Loucy (cell line): ENCODE measurements around the gene CSPG5.

Experiments
- EZH2phosphoT487 ChIP-seq: fragments of 200-600 bp; IDR thresholded peaks from 2 replicates; pipeline ENCODE4 v1.6.1; 2018; ENCODE audit warnings: antibody characterized with exemption, mild to moderate bottlenecking, moderate library complexity, borderline replicate concordance
- TF ChIP-seq, protein P1 (sequence below): fragments of 200-600 bp; sonication (generic); conservative IDR thresholded peaks from 2 replicates; pipeline ENCODE4 v1.5.1; 2014; ENCODE audit warnings: mild to moderate bottlenecking, antibody characterized with exemption, low read length

DNA sequence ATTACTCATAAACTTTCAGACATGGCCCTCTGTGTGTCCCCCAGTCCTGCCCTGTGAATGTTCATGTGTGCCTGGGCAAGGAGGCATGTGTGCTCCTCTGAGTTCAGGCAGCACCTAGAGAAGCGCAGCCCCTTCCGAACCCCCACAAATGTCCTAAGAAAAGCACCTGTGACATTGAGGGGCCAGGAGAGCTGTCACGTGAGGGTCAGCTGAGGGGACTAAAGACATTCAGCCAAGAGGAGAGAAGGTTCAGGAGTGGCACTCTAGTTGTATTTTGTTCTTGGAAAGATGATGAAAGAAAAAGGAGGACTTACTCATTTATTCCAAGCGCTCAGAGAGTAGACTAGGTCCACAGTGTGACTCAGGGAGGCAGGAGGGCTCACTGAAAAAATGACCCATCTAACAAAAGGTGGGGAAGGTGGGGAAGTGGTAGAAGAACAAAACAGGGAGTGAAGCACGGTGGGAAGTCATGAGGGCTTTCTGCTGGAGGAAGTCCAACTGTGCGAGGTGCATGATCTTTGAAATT is 37.0 kb downstream of the CSPG5 start:
- TF ChIP-seq, protein P1, sequence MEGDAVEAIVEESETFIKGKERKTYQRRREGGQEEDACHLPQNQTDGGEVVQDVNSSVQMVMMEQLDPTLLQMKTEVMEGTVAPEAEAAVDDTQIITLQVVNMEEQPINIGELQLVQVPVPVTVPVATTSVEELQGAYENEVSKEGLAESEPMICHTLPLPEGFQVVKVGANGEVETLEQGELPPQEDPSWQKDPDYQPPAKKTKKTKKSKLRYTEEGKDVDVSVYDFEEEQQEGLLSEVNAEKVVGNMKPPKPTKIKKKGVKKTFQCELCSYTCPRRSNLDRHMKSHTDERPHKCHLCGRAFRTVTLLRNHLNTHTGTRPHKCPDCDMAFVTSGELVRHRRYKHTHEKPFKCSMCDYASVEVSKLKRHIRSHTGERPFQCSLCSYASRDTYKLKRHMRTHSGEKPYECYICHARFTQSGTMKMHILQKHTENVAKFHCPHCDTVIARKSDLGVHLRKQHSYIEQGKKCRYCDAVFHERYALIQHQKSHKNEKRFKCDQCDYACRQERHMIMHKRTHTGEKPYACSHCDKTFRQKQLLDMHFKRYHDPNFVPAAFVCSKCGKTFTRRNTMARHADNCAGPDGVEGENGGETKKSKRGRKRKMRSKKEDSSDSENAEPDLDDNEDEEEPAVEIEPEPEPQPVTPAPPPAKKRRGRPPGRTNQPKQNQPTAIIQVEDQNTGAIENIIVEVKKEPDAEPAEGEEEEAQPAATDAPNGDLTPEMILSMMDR, result no peak
- no peak for TF ChIP-seq EZH2phosphoT487
